HepG2 (cell line): ENCODE data around the gene S100P. TPM values are rescaled to one million over a fixed set of nuclear protein-coding genes. Genes with fewer than 3 reads are reported as not detected.

Experiments
- DMTF1 ChIP-seq: sonication (generic); formaldehyde crosslinking; IDR thresholded peaks from 2 replicates; pipeline ENCODE4 v1.4.0; 2020; ENCODE audit warnings: mild to moderate bottlenecking, missing genetic modification reagents
- DNMT3B ChIP-seq: conservative IDR thresholded peaks from 2 replicates; pipeline ENCODE4 v1.6.1; 2016; ENCODE audit warnings: missing biosample characterization, control low read depth
- DPF2 ChIP-seq: sonication (generic); formaldehyde crosslinking; IDR thresholded peaks from 2 replicates; pipeline ENCODE4 v1.4.0; 2020; ENCODE audit warnings: mild to moderate bottlenecking, low read depth, missing genetic modification reagents, borderline replicate concordance
- FOXK2 ChIP-seq: fragments of 450-650 bp; IDR thresholded peaks from 2 replicates; pipeline ENCODE4 v1.6.1; 2016
- MXD3 ChIP-seq: IDR thresholded peaks from 2 replicates; pipeline ENCODE4 v1.6.1; 2016; ENCODE audit warnings: mild to moderate bottlenecking, missing biosample characterization, missing genetic modification reagents
- PRMT3 ChIP-seq: sonication (generic); formaldehyde crosslinking; IDR thresholded peaks from 2 replicates; pipeline ENCODE4 v1.8.1; 2022; ENCODE audit warnings: low read depth, mild to moderate bottlenecking, moderate library complexity, missing genetic modification reagents, borderline replicate concordance
- RAD51 ChIP-seq: fragments of 450-650 bp; IDR thresholded peaks from 2 replicates; pipeline ENCODE4 v1.6.1; 2016; ENCODE audit warnings: borderline replicate concordance
- TFDP1 ChIP-seq: IDR thresholded peaks from 2 replicates; pipeline ENCODE4 v1.6.1; 2016; ENCODE audit warnings: missing compliant biosample characterization, missing genetic modification reagents, borderline replicate concordance
- YY1 ChIP-seq: IDR thresholded peaks from 2 replicates; pipeline ENCODE4 v1.6.1; 2011; ENCODE audit warnings: low read length, low read depth, moderate library complexity, mild to moderate bottlenecking; ENCODE audit not compliant: insufficient read depth, insufficient replicate concordance
- ZBTB46 ChIP-seq: sonication (generic); formaldehyde crosslinking; IDR thresholded peaks from 2 replicates; pipeline ENCODE4 v1.4.0; 2020; ENCODE audit warnings: mild to moderate bottlenecking, missing genetic modification reagents, borderline replicate concordance
- ZEB1 ChIP-seq: IDR thresholded peaks from 2 replicates; pipeline ENCODE4 v1.6.1; 2012; ENCODE audit warnings: mild to moderate bottlenecking, low read depth, inconsistent platforms; ENCODE audit not compliant: insufficient replicate concordance
- ZFAT ChIP-seq: sonication (generic); formaldehyde crosslinking; conservative IDR thresholded peaks from 2 replicates; pipeline ENCODE4 v1.8.1; 2023; ENCODE audit warnings: missing genetic modification reagents, inconsistent platforms
- ZFP36 ChIP-seq: fragments of 150-350 bp; IDR thresholded peaks from 2 replicates; pipeline ENCODE4 v1.6.1; 2018; ENCODE audit warnings: borderline replicate concordance, low read length, low read depth; ENCODE audit not compliant: partially characterized antibody
- ZFY ChIP-seq: sonication (generic); formaldehyde crosslinking; IDR thresholded peaks from 2 replicates; pipeline ENCODE4 v1.4.0; 2020; ENCODE audit warnings: missing genetic modification reagents
- ZNF180 ChIP-seq: sonication (generic); formaldehyde crosslinking; IDR thresholded peaks from 2 replicates; pipeline ENCODE4 v1.4.0; 2020; ENCODE audit warnings: low read depth, missing genetic modification reagents, borderline replicate concordance
- ZNF235 ChIP-seq: sonication (generic); formaldehyde crosslinking; IDR thresholded peaks from 2 replicates; pipeline ENCODE4 v1.8.1; 2023; ENCODE audit warnings: mild to moderate bottlenecking, missing genetic modification reagents, borderline replicate concordance
- ZNF260 ChIP-seq: sonication (generic); formaldehyde crosslinking; IDR thresholded peaks from 2 replicates; pipeline ENCODE4 v1.4.0; 2020; ENCODE audit warnings: missing genetic modification reagents, low read depth, mild to moderate bottlenecking, borderline replicate concordance
- ZNF30 ChIP-seq: sonication (generic); formaldehyde crosslinking; IDR thresholded peaks from 2 replicates; pipeline ENCODE4 v1.5.0; 2020; ENCODE audit warnings: mild to moderate bottlenecking, missing genetic modification reagents
- ZNF431 ChIP-seq: sonication (generic); formaldehyde crosslinking; IDR thresholded peaks from 2 replicates; pipeline ENCODE4 v1.9.0; 2022; ENCODE audit warnings: missing genetic modification reagents, low read depth, mild to moderate bottlenecking, borderline replicate concordance
- ZNF496 ChIP-seq: sonication (generic); formaldehyde crosslinking; IDR thresholded peaks from 2 replicates; pipeline ENCODE4 v1.8.1; 2023; ENCODE audit warnings: mild to moderate bottlenecking, moderate library complexity, missing genetic modification reagents; ENCODE audit not compliant: insufficient replicate concordance
- ZNF567 ChIP-seq: sonication (generic); formaldehyde crosslinking; IDR thresholded peaks from 2 replicates; pipeline ENCODE4 v1.8.1; 2023; ENCODE audit warnings: mild to moderate bottlenecking, missing genetic modification reagents, borderline replicate concordance
- ZNF569 ChIP-seq: sonication (generic); formaldehyde crosslinking; IDR thresholded peaks from 2 replicates; pipeline ENCODE4 v1.5.0; 2020; ENCODE audit warnings: mild to moderate bottlenecking, missing genetic modification reagents, moderate library complexity, borderline replicate concordance
- ZNF572 ChIP-seq: sonication (generic); formaldehyde crosslinking; IDR thresholded peaks from 2 replicates; pipeline ENCODE4 v1.5.1; 2020; ENCODE audit warnings: mild to moderate bottlenecking, missing genetic modification reagents
- ZNF883 ChIP-seq: sonication (generic); formaldehyde crosslinking; IDR thresholded peaks from 2 replicates; pipeline ENCODE4 v1.5.1; 2020; ENCODE audit warnings: mild to moderate bottlenecking, missing genetic modification reagents; ENCODE audit errors: not compliant biosample characterization
- polyA plus RNA-seq, 8 experiments: library from polyadenylated mRNA; depleted of rRNA in 3 of 8; stranded (reverse) in 7 of 8; unstranded in 1 of 8; fragments of >200 nt; fragmentation: Illumina TruSeq in 4 of 8; extraction: Trizol in 4 of 8; gene quantifications; 2 replicates each; pipeline versions ENCODE4 v1.2.1 to v1.2.3, GENCODE V29; 2011 to 2016; ENCODE audit warnings: low read depth in 4 of 8, missing spikeins in 1 of 8, mixed read lengths in 1 of 8; ENCODE audit not compliant: insufficient read depth in 1 of 8
- total RNA-seq, 5 experiments: library from RNA; depleted of rRNA; stranded (reverse); fragments of >200 nt; fragmentation: Illumina TruSeq; extraction: Trizol; gene quantifications; 2 replicates each; pipeline ENCODE4 v1.2.3, GENCODE V29; 2016; ENCODE audit warnings: low read depth in 1 of 5

The S100P gene
- total and polyA plus RNA-seq, 2 of the 13 experiments (the other 11 are each of a cell fraction or from before 2014, with no cell fraction given), result 278 to 1,649 TPM

GRCh38 chr4:6673660-6674499 lies 19.8 kb upstream of the S100P start (continued):
- TF ChIP-seq ZFAT (CRISPR knock-in tag), result no peak
- no peak for TF ChIP-seq ZNF883 (CRISPR knock-in tag)
- TF ChIP-seq DMTF1, result no peak
- peak; percentile 87 for TF ChIP-seq YY1
- no peak for TF ChIP-seq ZNF567 (CRISPR knock-in tag)
- TF ChIP-seq ZEB1, result peak; percentile 28
- no peak for TF ChIP-seq DPF2 (CRISPR knock-in tag)
- peak; percentile 14; the same call in 1 of the 2 replicates for TF ChIP-seq FOXK2
- peak; percentile 19; the same call in 1 of the 2 replicates for TF ChIP-seq MXD3 (CRISPR knock-in tag)
- TF ChIP-seq ZNF260 (CRISPR knock-in tag), result no peak
- peak; percentile 89 for TF ChIP-seq ZNF431 (CRISPR knock-in tag)
- no peak for TF ChIP-seq ZNF235 (CRISPR knock-in tag)
- no peak for TF ChIP-seq ZNF30
- no peak for TF ChIP-seq ZNF180
- TF ChIP-seq ZNF572, result no peak
- no peak for TF ChIP-seq RAD51
- no peak; the same call in 1 of the 2 replicates for TF ChIP-seq ZNF569
- no peak for TF ChIP-seq ZBTB46 (CRISPR knock-in tag)
- no peak for TF ChIP-seq DNMT3B (CRISPR knock-in tag)
- TF ChIP-seq PRMT3 (CRISPR knock-in tag), result peak; percentile 37; the same call in 1 of the 2 replicates
- peak; percentile 83 for TF ChIP-seq ZFY
- TF ChIP-seq ZNF496 (CRISPR knock-in tag), result no peak
- peak; percentile 98 for TF ChIP-seq TFDP1 (CRISPR knock-in tag)
- no peak for TF ChIP-seq ZFP36
